Measurements from ENCODE around the gene FARSA.
A peak's percentile ranks its signal among the peaks of the same experiment; 100 is the strongest.
"Not testable (repeated sequence)": the region's sequence is repeated elsewhere in the genome, so short reads cannot be mapped to it uniquely, and the experiment has no call there.

Gene FARSA

DNA sequence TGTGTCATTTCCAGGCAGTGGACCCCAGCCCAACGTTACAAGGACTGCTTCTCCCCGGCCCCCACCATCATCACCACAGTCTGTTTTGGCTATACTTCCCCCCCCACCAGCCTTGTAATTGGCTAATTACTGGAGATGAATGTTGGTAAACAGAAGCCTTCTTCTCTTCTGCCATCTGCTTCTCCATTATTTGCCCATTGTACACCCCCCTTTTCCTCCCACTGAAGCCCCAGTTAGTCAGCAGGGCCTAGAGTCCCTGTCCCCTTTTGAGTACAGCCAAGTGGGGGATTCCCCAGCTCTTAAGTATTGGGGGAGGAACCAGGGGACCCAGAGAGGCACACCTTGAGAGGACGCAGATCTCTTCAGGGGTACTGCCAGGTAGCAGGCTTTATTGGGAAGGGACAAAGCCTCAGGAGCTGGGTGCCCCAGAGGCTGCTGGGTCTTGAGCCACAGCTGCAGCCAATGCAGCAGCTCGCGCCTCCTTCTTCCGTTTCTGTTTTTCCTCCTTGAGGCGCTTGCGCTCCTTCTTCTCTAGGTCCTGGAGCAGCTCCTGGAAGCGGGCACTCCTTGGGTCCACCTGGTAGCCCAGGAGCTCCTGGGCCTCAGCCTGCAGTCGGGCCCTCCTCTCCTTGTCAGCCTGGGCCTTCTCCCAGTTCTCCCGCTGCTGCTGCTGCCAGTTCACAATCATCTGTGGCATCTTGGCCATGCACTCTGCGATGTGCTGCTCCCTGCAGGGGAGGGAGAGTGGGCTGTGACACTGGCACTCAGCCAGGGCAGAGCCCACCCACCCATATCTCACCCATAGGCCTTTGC, 20.5 kb upstream of the FARSA start:
- no peak for DNase-seq

DNA sequence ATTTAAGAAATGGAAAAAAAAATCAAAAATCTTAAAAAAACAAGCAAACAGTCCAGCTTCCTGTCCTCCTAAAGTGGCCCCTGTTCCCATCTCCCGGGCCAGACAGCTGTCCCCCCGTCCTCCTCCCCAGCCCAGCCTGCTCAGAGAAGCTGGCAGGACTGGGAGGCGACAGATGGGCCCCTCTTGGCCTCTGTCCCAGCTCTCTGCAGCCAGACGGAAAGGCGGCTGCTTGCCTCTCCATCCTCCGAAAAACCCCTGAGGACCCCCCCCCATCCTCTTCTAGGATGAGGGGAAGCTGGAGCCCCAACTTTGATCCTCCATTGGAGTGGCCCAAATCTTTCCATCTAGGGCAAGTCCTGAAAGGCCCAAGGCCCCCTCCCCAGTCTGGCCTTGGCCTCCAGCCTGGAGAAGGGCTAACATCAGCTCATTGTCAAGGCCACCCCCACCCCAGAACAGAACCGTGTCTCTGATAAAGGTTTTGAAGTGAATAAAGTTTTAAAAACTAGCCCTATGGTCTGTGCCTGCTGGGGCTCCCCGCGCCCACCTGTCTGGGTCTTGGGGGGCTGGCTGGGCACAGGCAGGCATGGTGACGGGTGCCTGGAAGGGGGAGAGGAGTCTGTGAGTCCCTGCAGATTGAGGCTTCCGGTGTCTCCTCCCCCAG, 19.8 kb upstream of the FARSA start:
- DNase-seq: no peak

- no peak for DNase-seq
Measured at GRCh38 chr19:12952488-12953137, 19.1 kb upstream of the FARSA start.

DNA sequence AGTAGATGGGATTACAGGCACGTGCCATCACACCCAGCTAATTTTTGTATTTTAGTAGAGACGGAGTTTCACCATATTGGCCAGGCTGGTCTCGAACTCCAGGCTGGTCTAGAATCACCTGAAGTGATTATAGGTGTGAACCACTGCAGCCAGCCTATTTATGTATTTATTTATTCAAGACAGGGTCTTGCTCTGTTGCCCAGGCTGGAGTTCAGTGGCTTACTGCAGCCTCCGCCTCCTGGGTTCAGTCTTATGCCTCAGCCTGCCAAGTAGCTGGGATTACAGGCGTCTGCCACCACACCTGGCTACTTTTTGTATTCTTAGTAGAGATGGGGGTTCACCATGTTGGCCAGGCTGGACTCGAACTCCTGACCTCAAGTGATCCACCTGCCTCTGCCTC, 18.5 kb upstream of the FARSA start:
- not testable (repeated sequence) for DNase-seq

GRCh38 chr19:12949363-12950283, 16.1 kb upstream of the FARSA start:
- DNase-seq: no peak

DNA sequence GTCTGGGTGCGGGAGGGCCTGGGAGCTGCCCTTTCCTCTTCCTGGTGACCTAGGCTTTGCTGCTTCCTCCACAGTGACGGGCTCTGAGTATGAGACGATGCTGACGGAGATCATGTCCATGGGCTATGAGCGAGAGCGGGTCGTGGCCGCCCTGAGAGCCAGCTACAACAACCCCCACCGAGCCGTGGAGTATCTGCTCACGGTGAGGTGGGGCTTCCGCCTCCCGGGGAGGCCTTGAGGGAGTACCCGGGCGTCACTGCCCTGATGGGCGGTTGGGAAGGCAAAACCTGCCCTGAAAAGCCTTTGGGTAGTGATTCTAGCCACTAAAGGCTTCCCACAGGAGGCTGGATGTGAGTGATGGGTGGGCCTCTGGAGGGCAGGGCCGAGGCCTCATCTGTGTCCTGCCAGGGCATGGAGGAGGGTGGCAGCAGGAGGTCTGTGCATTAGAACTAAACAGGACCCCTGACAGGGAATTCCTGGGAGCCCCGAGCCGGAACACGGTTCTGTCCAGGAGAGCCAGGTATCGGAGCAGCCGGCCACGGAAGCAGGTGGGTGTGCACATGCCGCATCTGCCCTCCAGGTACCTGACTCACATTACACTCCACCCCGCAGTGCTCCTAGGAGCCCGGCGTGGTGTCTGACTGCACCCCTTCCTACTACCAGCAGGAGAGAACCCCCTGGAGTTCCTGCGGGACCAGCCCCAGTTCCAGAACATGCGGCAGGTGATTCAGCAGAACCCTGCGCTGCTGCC, 15.3 kb upstream of the FARSA start:
- DNase-seq: no peak

DNA sequence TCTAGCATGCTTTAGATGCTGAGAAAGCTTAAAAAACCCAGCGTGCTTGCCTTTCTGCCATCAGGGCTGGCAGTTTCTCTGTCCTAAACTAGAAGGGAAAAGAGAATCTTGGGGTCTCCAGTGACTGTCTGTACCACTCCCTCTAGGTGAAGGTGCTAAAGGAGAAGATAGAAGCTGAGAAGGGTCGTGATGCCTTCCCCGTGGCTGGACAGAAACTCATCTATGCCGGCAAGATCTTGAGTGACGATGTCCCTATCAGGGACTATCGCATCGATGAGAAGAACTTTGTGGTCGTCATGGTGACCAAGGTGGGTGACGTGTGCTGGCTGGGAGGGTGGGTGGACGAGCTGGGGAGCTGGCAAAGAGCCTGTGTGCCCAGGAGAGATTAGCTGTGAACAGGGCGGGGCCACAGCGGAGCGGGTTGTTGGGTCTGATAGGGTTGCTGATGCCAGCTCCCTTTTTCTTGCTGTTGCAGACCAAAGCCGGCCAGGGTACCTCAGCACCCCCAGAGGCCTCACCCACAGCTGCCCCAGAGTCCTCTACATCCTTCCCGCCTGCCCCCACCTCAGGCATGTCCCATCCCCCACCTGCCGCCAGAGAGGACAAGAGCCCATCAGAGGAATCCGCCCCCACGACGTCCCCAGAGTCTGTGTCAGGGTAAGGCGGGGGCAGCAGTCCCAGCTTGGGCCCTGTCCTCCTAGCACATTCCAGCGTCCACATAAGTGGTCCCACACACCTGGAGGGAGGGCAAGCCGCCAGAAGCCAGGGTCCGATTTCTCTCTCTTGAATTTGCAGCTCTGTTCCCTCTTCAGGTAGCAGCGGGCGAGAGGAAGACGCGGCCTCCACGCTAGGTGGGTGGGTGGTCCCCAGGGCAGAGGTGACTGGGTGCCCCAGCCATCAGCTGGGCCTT, 14.4 kb upstream of the FARSA start:
- DNase-seq: no peak

- DNase-seq: no peak
Measured at GRCh38 chr19:12946731-12947496, 13.4 kb upstream of the FARSA start.

DNA sequence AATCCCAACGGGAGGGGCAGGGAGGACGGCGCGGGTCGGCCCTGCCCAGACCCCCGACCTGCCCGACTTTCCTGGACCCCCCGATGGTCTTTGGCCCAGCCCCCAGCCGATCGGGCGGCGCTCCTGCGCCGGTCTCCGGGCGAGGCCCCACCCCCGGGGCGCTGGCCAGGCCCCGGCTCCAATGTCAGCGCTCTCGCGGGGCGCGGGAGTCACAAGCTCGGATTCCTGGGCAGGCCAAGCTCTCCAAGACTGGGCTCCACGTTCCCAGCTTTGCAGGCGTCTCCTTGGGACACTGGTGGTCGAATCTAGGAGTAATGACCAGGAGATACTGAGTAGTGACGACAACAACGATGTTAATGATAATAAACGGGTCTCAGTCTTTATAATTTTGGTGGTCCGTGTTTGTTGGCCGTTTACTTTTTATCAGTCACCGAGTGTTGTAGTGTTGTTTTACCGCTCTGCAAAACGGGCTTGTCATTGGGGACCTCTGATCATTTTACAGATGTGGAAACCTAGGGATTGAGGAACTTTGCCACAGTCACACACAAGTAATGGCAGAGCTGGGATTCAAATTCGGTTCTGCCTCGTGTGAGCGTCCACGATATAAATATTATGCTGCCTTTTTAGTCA, 12.7 kb upstream of the FARSA start:
- peak; percentile 72 for DNase-seq

DNA sequence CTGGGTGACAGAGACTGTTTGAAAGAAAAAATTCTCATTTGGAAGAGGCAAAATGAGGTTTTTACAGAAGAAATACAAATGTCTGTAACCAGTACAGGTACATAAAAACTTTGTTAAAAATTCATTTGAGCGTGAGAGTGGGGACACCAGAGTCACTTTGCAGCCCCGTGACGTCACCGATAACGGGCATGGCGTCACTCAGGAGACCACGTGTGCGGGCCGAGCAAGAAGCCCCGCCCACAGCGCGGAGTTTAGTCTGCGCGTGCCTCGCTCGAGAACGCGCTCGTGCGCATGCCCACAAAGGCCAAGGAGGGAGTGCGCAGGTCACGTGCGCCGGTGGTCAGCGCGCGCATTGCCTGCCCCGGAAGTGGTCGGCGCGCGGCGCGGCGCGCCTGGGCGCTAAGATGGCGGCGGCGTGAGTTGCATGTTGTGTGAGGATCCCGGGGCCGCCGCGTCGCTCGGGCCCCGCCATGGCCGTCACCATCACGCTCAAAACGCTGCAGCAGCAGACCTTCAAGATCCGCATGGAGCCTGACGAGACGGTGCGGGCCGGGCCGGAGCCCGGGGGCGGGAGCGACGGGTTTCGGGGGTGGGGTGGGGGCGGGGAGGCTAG, 12.1 kb upstream of the FARSA start, which contains the start of gene RAD23A:
Gene RAD23A, plus strand, starts transcription at position 384 of the 613 bp plus-strand sequence. Its CDS starts 87 bp downstream, at position 471.
- DNase-seq: peak; percentile 97

DNA sequence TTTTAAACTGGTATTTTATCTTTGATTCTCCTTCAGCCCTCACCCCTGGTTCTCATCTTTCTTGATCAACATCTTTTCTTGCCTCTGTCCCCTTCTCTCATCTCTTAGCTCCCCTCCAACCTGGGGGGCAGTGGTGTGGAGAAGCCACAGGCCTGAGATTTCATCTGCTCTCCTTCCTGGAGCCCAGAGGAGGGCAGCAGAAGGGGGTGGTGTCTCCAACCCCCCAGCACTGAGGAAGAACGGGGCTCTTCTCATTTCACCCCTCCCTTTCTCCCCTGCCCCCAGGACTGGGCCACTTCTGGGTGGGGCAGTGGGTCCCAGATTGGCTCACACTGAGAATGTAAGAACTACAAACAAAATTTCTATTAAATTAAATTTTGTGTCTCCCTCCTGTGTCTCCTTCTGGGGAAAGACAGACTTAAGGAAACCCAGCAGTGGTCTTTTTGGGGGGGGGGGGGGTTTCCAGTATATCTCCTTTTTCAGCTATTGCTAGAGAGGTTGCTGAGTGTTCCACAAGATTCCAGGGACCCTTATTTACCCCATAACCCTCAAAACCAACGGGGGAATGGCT, 10.7 kb upstream of the FARSA start:
- no peak for DNase-seq

GRCh38 chr19:12943437-12944044, 10.0 kb upstream of the FARSA start:
- DNase-seq: no peak

DNA sequence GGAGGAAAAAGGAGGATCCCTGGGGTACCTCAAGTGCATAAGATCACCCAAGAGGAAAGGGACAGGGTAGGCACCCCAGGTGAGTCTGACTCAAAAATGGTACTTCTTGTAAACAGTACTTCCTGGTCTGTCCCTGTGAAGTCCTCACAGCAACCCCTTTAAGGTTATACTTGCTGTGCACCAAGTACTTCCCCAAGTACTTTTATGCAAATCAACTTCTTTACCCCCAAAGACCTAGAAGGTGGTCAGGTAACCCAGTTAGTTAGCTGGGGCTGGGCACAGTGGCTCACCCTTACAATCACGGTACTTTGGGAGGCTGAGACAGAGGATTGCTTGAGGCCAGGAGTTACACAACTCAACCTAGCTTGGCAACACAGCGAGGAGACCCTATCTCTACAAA, 7.4 kb upstream of the FARSA start:
- DNase-seq: no peak

GRCh38 chr19:12939975-12940423, 6.5 kb upstream of the FARSA start:
- no peak for DNase-seq

- DNase-seq: peak; percentile 50
Measured at GRCh38 chr19:12938779-12939601, 5.5 kb upstream of the FARSA start.

GRCh38 chr19:12937927-12938778, 4.6 kb upstream of the FARSA start, which contains the start of gene CALR:
CALR (plus strand) TSS chr19:12938609; CDS start chr19:12938680, 71 bp downstream.
- peak; percentile 98 for DNase-seq

Measured in NK-92 treated with Interleukin-12 subunit alpha and Interleukin-12 subunit beta, amount 100 ng/mL, for 24 hours (cell line).